HepG2 (cell line): Measurements from ENCODE around the gene NCBP2. TPM values are rescaled to one million over a fixed set of nuclear protein-coding genes. Genes with fewer than 3 reads are reported as not detected.

Experiments
- ATAC-seq: fragments of 200-7000 bp; cut with Tn5 transposase; 3 replicates; pipeline ENCODE4 v1.9.1; 2020; ENCODE audit warnings: mild to moderate bottlenecking, moderate library complexity
- BruUV-seq: library from RNA; stranded (reverse); fragments of 400-500 nt; replicated peaks from 2 replicates; lab custom pipeline; 2021; lab: Mats Ljungman, UMichigan
- CTCF ChIA-PET: fragments of 300-600 bp; formaldehyde crosslinking; extraction: SDS; loops from one replicate; lab custom pipeline; 2021; ENCODE audit warnings: low total read pairs, inconsistent platforms, low intra/inter-chr PET ratio; lab: Yijun Ruan, JAX
- POLR2A ChIA-PET: fragments of 350-600 bp; sonication (Branson Sonifier 250); formaldehyde crosslinking; loops from one replicate; lab custom pipeline; 2020; ENCODE audit warnings: antibody characterized with exemption, inconsistent platforms; lab: Yijun Ruan, JAX
- DNase-seq: peaks from one replicate; pipeline ENCODE4 v3.0.0-alpha.2; 2015; ENCODE audit warnings: low spot score
- FAIRE-seq: peaks from 3 replicates; lab custom pipeline; 2011; peaks lifted over from hg19 to GRCh38; lab: Jason Lieb, UNC
- H2AFZ ChIP-seq: one replicate; pipeline ENCODE4 v1.6.1; 2011; ENCODE audit warnings: low read length, inconsistent platforms
- H3K27ac ChIP-seq: fragments of 300-600 bp; 3 replicates; pipeline ENCODE4 v1.8.0; 2011; ENCODE audit warnings: mixed run types, mild to moderate bottlenecking, mixed read lengths, low read length, inconsistent platforms; ENCODE audit not compliant: insufficient read depth; ENCODE audit errors: extremely low read length
- H3K27me3 ChIP-seq, 2 experiments: fragments of 200-600 bp in 1 of 2; 2 replicates in 1 of 2; 3 replicates in 1 of 2; pipeline versions ENCODE4 v1.6.0 to v1.8.0; 2011; ENCODE audit warnings: low read length in 2 of 2, mild to moderate bottlenecking in 2 of 2, moderate library complexity in 2 of 2, inconsistent platforms in 1 of 2; ENCODE audit not compliant: insufficient read depth in 2 of 2, control insufficient read depth in 1 of 2
- H3K36me3 ChIP-seq, 2 experiments: fragments of 200-600 bp in 1 of 2; replicated peaks in 1 of 2; 2 replicates in 1 of 2; 3 replicates in 1 of 2; pipeline versions ENCODE4 v1.5.1 to v1.8.0; 2011; ENCODE audit warnings: low read length in 2 of 2, inconsistent platforms in 1 of 2; ENCODE audit not compliant: insufficient read depth in 2 of 2, control insufficient read depth in 1 of 2
- H3K4me1 ChIP-seq: 2 replicates; pipeline ENCODE4 v1.5.1; 2012; ENCODE audit warnings: low read length, inconsistent platforms; ENCODE audit not compliant: insufficient read depth
- H3K4me2 ChIP-seq: 2 replicates; pipeline ENCODE4 v1.6.0; 2011; ENCODE audit warnings: low read depth, low read length, inconsistent platforms
- H3K4me3 ChIP-seq, 3 experiments: fragments of 200-600 bp in 1 of 3; sonication (generic), shearing (Covaris generic) in 1 of 3; replicated peaks in 1 of 3; 2 replicates each; pipeline ENCODE4 v1.5.1; 2011 to 2016; ENCODE audit warnings: low read length in 3 of 3, inconsistent platforms in 2 of 3, low read depth in 2 of 3, mild to moderate bottlenecking in 2 of 3, control low read depth in 1 of 3, mixed read lengths in 1 of 3; ENCODE audit not compliant: insufficient read depth in 1 of 3
- H3K79me2 ChIP-seq: one replicate; pipeline ENCODE4 v1.6.1; 2011; ENCODE audit warnings: low read length, inconsistent platforms; ENCODE audit not compliant: insufficient read depth
- H3K9ac ChIP-seq: 2 replicates; pipeline ENCODE4 v1.6.0; 2011; ENCODE audit warnings: mild to moderate bottlenecking, low read depth, low read length, inconsistent platforms; ENCODE audit not compliant: insufficient read depth
- H3K9me3 ChIP-seq: 2 replicates; pipeline ENCODE4 v1.5.1; 2012; ENCODE audit warnings: mild to moderate bottlenecking, low read length
- H4K20me1 ChIP-seq: 2 replicates; pipeline ENCODE4 v1.6.0; 2011; ENCODE audit warnings: inconsistent platforms, mild to moderate bottlenecking, low read length, moderate library complexity; ENCODE audit not compliant: insufficient read depth
- HMGXB3 ChIP-seq: sonication (generic); formaldehyde crosslinking; IDR thresholded peaks from 2 replicates; pipeline ENCODE4 v1.4.0; 2020; ENCODE audit warnings: missing genetic modification reagents, borderline replicate concordance
- HNRNPL ChIP-seq: fragments of 200-400 bp; formaldehyde crosslinking; IDR thresholded peaks from 2 replicates; pipeline ENCODE4 v1.6.1; 2017; ENCODE audit warnings: mild to moderate bottlenecking, low read depth, low read length
- KDM4B ChIP-seq: sonication (generic); formaldehyde crosslinking; IDR thresholded peaks from 2 replicates; pipeline ENCODE4 v1.4.0; 2020; ENCODE audit warnings: missing genetic modification reagents
- NFIB ChIP-seq: sonication (generic); formaldehyde crosslinking; IDR thresholded peaks from 2 replicates; pipeline ENCODE4 v1.9.0; 2021; ENCODE audit warnings: missing genetic modification reagents, mild to moderate bottlenecking, borderline replicate concordance
- ZNF549 ChIP-seq: sonication (generic); formaldehyde crosslinking; IDR thresholded peaks from 2 replicates; pipeline ENCODE4 v1.5.0; 2020; ENCODE audit warnings: missing genetic modification reagents
- ZNF687 ChIP-seq: sonication (generic); formaldehyde crosslinking; IDR thresholded peaks from 2 replicates; pipeline ENCODE4 v1.5.1; 2020; ENCODE audit warnings: mild to moderate bottlenecking, missing genetic modification reagents, moderate library complexity
- WGBS: methylation state at CpG from one replicate; pipeline ENCODE4 v1.1.6; 2017; ENCODE audit warnings: low lambda C conversion rate; 5-methylcytosine and 5-hydroxymethylcytosine counted together
- in situ Hi-C: cut with HindIII; loops from 2 replicates; pipeline ENCODE4 v1.10.0; 2017; ENCODE audit warnings: low pct_unique_long_range_greater_than_20kb; ENCODE audit not compliant: extremely low pct_ligation_motif_present
- intact Hi-C: fragments of 100-400 bp; cut with micrococcal nuclease; formaldehyde crosslinking; loops from one replicate; pipeline ENCODE4 v1.10.0; 2022; ENCODE audit not compliant: unreplicated experiment
- polyA plus RNA-seq, 8 experiments: library from polyadenylated mRNA; depleted of rRNA in 3 of 8; stranded (reverse) in 7 of 8; unstranded in 1 of 8; fragments of >200 nt; fragmentation: Illumina TruSeq in 4 of 8; extraction: Trizol in 4 of 8; gene quantifications; 2 replicates each; pipeline versions ENCODE4 v1.2.1 to v1.2.3, GENCODE V29; 2011 to 2016; ENCODE audit warnings: low read depth in 4 of 8, missing spikeins in 1 of 8, mixed read lengths in 1 of 8; ENCODE audit not compliant: insufficient read depth in 1 of 8
- total RNA-seq, 5 experiments: library from RNA; depleted of rRNA; stranded (reverse); fragments of >200 nt; fragmentation: Illumina TruSeq; extraction: Trizol; gene quantifications; 2 replicates each; pipeline ENCODE4 v1.2.3, GENCODE V29; 2016; ENCODE audit warnings: low read depth in 1 of 5
- TF ChIP-seq, protein P1 (sequence below): sonication (generic); formaldehyde crosslinking; IDR thresholded peaks from 2 replicates; pipeline ENCODE4 v1.5.0; 2020; ENCODE audit warnings: mild to moderate bottlenecking, missing genetic modification reagents, moderate library complexity

The NCBP2 gene
- total and polyA plus RNA-seq, 2 of the 13 experiments (the other 11 are each of a cell fraction or from before 2014, with no cell fraction given) = 58.7 to 95.5 TPM

- TF ChIP-seq HMGXB3 (CRISPR knock-in tag) = peak; percentile 91
- peak; percentile 67 for TF ChIP-seq KDM4B (CRISPR knock-in tag)
These were observed at the start of gene NCBP2 (continued) for GRCh38 chr3:196942226-196942914.

GRCh38 chr3:196991581-196992460 lies 49.5 kb upstream of the NCBP2 start:
- DNase-seq (no peak), FAIRE-seq (no peak), ATAC-seq (no peak)
- in situ Hi-C loops = loop anchor here (25.0 kb wide), 1 partner anchor 520 kb away; no protein-coding TSS in a partner anchor
- CTCF ChIA-PET = no interaction called here
- no TSS peak for BruUV-seq
- Histone ChIP-seq H3K4me3 (no peak overlapping the region), H3K9ac (no peak overlapping the region), H3K27ac (no peak overlapping the region), H2AFZ (no peak overlapping the region), H3K36me3 (no peaks in the 10 kb centered on the region), H3K79me2 (no peaks in the 10 kb centered on the region), H3K4me1 (peaks cover 77% of the 10 kb centered on the region), H4K20me1 (no peaks in the 10 kb centered on the region), H3K27me3 (no peaks in the 10 kb centered on the region), H3K4me2 (0 out of 2 replicates have a peak overlapping the region, but pooled peaks have one; percentile 11), H3K9me3 (no peaks in the 10 kb centered on the region)
- 0 out of 2 replicates have a peak, but pooled peaks have one; percentile 32 for TF ChIP-seq NFIB (CRISPR knock-in tag)
- TF ChIP-seq, protein P1, sequence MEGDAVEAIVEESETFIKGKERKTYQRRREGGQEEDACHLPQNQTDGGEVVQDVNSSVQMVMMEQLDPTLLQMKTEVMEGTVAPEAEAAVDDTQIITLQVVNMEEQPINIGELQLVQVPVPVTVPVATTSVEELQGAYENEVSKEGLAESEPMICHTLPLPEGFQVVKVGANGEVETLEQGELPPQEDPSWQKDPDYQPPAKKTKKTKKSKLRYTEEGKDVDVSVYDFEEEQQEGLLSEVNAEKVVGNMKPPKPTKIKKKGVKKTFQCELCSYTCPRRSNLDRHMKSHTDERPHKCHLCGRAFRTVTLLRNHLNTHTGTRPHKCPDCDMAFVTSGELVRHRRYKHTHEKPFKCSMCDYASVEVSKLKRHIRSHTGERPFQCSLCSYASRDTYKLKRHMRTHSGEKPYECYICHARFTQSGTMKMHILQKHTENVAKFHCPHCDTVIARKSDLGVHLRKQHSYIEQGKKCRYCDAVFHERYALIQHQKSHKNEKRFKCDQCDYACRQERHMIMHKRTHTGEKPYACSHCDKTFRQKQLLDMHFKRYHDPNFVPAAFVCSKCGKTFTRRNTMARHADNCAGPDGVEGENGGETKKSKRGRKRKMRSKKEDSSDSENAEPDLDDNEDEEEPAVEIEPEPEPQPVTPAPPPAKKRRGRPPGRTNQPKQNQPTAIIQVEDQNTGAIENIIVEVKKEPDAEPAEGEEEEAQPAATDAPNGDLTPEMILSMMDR (CRISPR knock-in tag) = 0 out of 2 replicates have a peak, but pooled peaks have one; percentile 5
- 0 out of 2 replicates have a peak, but pooled peaks have one; percentile 51 for TF ChIP-seq HNRNPL
- TF ChIP-seq ZNF549 (CRISPR knock-in tag) = no peak
- peak; percentile 29 for TF ChIP-seq ZNF687 (CRISPR knock-in tag)
- WGBS = 78% methylated on average over 22 of the region's 28 CpGs
- intact Hi-C loops = no loop called here
- POLR2A ChIA-PET = interaction anchor here (0.5 kb wide), 1 partner anchor 278 kb away, joined by 3 read pairs; no protein-coding TSS in a partner anchor
